IMR-90 (cell line): ENCODE measurements around the gene FOXF1. TPM values are rescaled to one million over a fixed set of nuclear protein-coding genes. Genes with fewer than 3 reads are reported as not detected.
A peak's percentile ranks its signal among the peaks of the same experiment; 100 is the strongest.

Experiments used
- ATAC-seq: fragments of 200-7000 bp; cut with Tn5 transposase; 2 replicates; pipeline ENCODE4 v1.9.1; 2020; ENCODE audit warnings: low read depth, mild to moderate bottlenecking, moderate library complexity
- Bru-seq: library from RNA; stranded (reverse); fragments of 400-500 nt; gene quantifications from one replicate; lab custom pipeline; 2021; lab: Mats Ljungman, UMichigan
- BruChase-seq, 2 experiments: library from RNA; stranded (reverse); fragments of 400-500 nt; gene quantifications; one replicate each; lab custom pipeline; 2021; lab: Mats Ljungman, UMichigan
- BruUV-seq: library from RNA; stranded (reverse); fragments of 400-500 nt; replicated peaks from 2 replicates; lab custom pipeline; 2021; lab: Mats Ljungman, UMichigan
- CTCF ChIA-PET: fragments of 300-600 bp; formaldehyde crosslinking; extraction: SDS; loops from one replicate; lab custom pipeline; 2021; ENCODE audit warnings: antibody characterized with exemption; lab: Yijun Ruan, JAX
- POLR2A ChIA-PET: fragments of 300-600 bp; sonication (Branson Sonifier 250); formaldehyde crosslinking; loops from one replicate; lab custom pipeline; 2022; ENCODE audit warnings: antibody characterized with exemption; ENCODE audit not compliant: unreplicated experiment; lab: Charles Lee
- DNase-seq: peaks from one replicate; pipeline ENCODE4 v3.0.0; 2013
- H2AFZ ChIP-seq: replicated peaks from 2 replicates; pipeline ENCODE3; 2013; ENCODE audit warnings: low read length, mild to moderate bottlenecking; ENCODE audit not compliant: poor library complexity
- H2AK5ac ChIP-seq: 2 replicates; pipeline ENCODE4 v1.6.1; 2013; ENCODE audit warnings: low read depth, low read length, inconsistent platforms
- H2AK9ac ChIP-seq: replicated peaks from 2 replicates; pipeline ENCODE3; 2013; ENCODE audit warnings: mild to moderate bottlenecking, low read depth, low read length, moderate library complexity; ENCODE audit not compliant: poor library complexity
- H2BK120ac ChIP-seq: 2 replicates; pipeline ENCODE4 v1.6.1; 2013; ENCODE audit warnings: low read depth, low read length, inconsistent platforms
- H2BK15ac ChIP-seq: 3 replicates; pipeline ENCODE4 v1.6.1; 2013; ENCODE audit warnings: low read depth, low read length, inconsistent platforms
- H2BK20ac ChIP-seq: 2 replicates; pipeline ENCODE4 v1.6.1; 2013; ENCODE audit warnings: low read depth, mild to moderate bottlenecking, inconsistent platforms, low read length, moderate library complexity
- H2BK5ac ChIP-seq: 2 replicates; pipeline ENCODE4 v1.6.1; 2013; ENCODE audit warnings: mild to moderate bottlenecking, low read depth, low read length, inconsistent platforms; ENCODE audit not compliant: poor library complexity, severe bottlenecking
- H3K14ac ChIP-seq: replicated peaks from 2 replicates; pipeline ENCODE4 v1.6.1; 2013; ENCODE audit warnings: low read depth, low read length, inconsistent platforms
- H3K18ac ChIP-seq: 2 replicates; pipeline ENCODE4 v1.6.1; 2013; ENCODE audit warnings: low read depth, low read length, control low read depth
- H3K23ac ChIP-seq: 2 replicates; pipeline ENCODE4 v1.6.1; 2013; ENCODE audit warnings: low read depth, low read length, inconsistent platforms
- H3K27ac ChIP-seq: 2 replicates; pipeline ENCODE4 v1.5.1; 2013; ENCODE audit warnings: mild to moderate bottlenecking, control low read depth, low read length; ENCODE audit not compliant: insufficient read depth
- H3K27me3 ChIP-seq: 2 replicates; pipeline ENCODE4 v1.6.1; 2013; ENCODE audit warnings: low read length; ENCODE audit not compliant: control insufficient read depth, insufficient read depth
- H3K36me3 ChIP-seq: 2 replicates; pipeline ENCODE4 v1.6.1; 2013; ENCODE audit warnings: low read length, mixed read lengths; ENCODE audit not compliant: control insufficient read depth, insufficient read depth
- H3K4ac ChIP-seq: 2 replicates; pipeline ENCODE4 v1.6.1; 2013; ENCODE audit warnings: low read depth, low read length, inconsistent platforms
- H3K4me1 ChIP-seq: 2 replicates; pipeline ENCODE4 v1.6.1; 2013; ENCODE audit warnings: low read length, mixed read lengths; ENCODE audit not compliant: control insufficient read depth, insufficient read depth
- H3K4me2 ChIP-seq: 2 replicates; pipeline ENCODE4 v1.6.1; 2013; ENCODE audit warnings: low read depth, mild to moderate bottlenecking, control low read depth, low read length, moderate library complexity
- H3K4me3 ChIP-seq: 2 replicates; pipeline ENCODE4 v1.5.1; 2013; ENCODE audit warnings: low read depth, mild to moderate bottlenecking, control low read depth, low read length, moderate library complexity; ENCODE audit not compliant: insufficient read depth
- H3K56ac ChIP-seq: 2 replicates; pipeline ENCODE4 v1.6.1; 2013; ENCODE audit warnings: low read length, inconsistent platforms; ENCODE audit not compliant: insufficient read depth; ENCODE audit errors: extremely low read depth
- H3K79me1 ChIP-seq, 2 experiments: 2 replicates each; pipeline ENCODE4 v1.6.1; 2013; ENCODE audit warnings: low read length in 2 of 2, inconsistent platforms in 1 of 2, low read depth in 1 of 2
- H3K9ac ChIP-seq: 2 replicates; pipeline ENCODE4 v1.6.1; 2013; ENCODE audit warnings: low read depth, low read length, control low read depth
- H3K9me1 ChIP-seq: 2 replicates; pipeline ENCODE4 v1.6.1; 2013; ENCODE audit warnings: low read length, inconsistent platforms; ENCODE audit not compliant: insufficient read depth
- H3K9me3 ChIP-seq: 2 replicates; pipeline ENCODE4 v1.6.1; 2013; ENCODE audit warnings: low read length; ENCODE audit not compliant: control insufficient read depth, insufficient read depth
- H4K20me1 ChIP-seq: 2 replicates; pipeline ENCODE4 v1.6.1; 2013; ENCODE audit warnings: low read length, inconsistent platforms; ENCODE audit not compliant: insufficient read depth
- H4K5ac ChIP-seq: 2 replicates; pipeline ENCODE4 v1.6.1; 2013; ENCODE audit warnings: mild to moderate bottlenecking, low read depth, low read length, control low read depth
- H4K8ac ChIP-seq, 2 experiments: 2 replicates each; pipeline ENCODE4 v1.6.1; 2013; ENCODE audit warnings: low read depth in 2 of 2, low read length in 2 of 2, control low read depth in 1 of 2, inconsistent platforms in 1 of 2
- H4K91ac ChIP-seq: 2 replicates; pipeline ENCODE4 v1.6.1; 2013; ENCODE audit warnings: low read depth, low read length, inconsistent platforms; ENCODE audit not compliant: insufficient read depth
- BHLHE40 ChIP-seq: fragments of 150-350 bp; IDR thresholded peaks from 2 replicates; pipeline ENCODE4 v1.6.1; 2016; ENCODE audit warnings: mild to moderate bottlenecking, low read depth, low read length
- CHD1 ChIP-seq: IDR thresholded peaks from 2 replicates; pipeline ENCODE4 v1.6.1; 2012; ENCODE audit warnings: low read depth, low read length, improper control_type of control experiment
- ELK1 ChIP-seq: fragments of 150-350 bp; IDR thresholded peaks from 2 replicates; pipeline ENCODE4 v1.6.1; 2016; ENCODE audit warnings: low read depth, mild to moderate bottlenecking, low read length, moderate library complexity, borderline replicate concordance
- FOS ChIP-seq: fragments of 150-350 bp; IDR thresholded peaks from 2 replicates; pipeline ENCODE4 v1.6.1; 2016; ENCODE audit warnings: low read depth, low read length
- MAZ ChIP-seq: IDR thresholded peaks from 2 replicates; pipeline ENCODE4 v1.6.1; 2012; ENCODE audit warnings: low read depth, mild to moderate bottlenecking, low read length, improper control_type of control experiment, moderate library complexity, borderline replicate concordance
- MXI1 ChIP-seq: IDR thresholded peaks from 2 replicates; pipeline ENCODE4 v1.6.1; 2012; ENCODE audit warnings: low read depth, mild to moderate bottlenecking, low read length, moderate library complexity, borderline replicate concordance
- POLR2A ChIP-seq: IDR thresholded peaks from 2 replicates; pipeline ENCODE4 v1.6.1; 2012; ENCODE audit warnings: mild to moderate bottlenecking, low read depth, low read length
- RAD21 ChIP-seq: IDR thresholded peaks from 2 replicates; pipeline ENCODE4 v1.6.1; 2012; ENCODE audit warnings: low read length, improper control_type of control experiment
- RFX5 ChIP-seq: IDR thresholded peaks from 2 replicates; pipeline ENCODE4 v1.8.0; 2012; ENCODE audit warnings: low read depth, mild to moderate bottlenecking, low read length, moderate library complexity
- USF2 ChIP-seq: fragments of 150-350 bp; IDR thresholded peaks from 2 replicates; pipeline ENCODE4 v1.6.1; 2017; ENCODE audit warnings: mild to moderate bottlenecking, antibody characterized with exemption, low read length, low read depth
- WGBS, 2 experiments: methylation state at CpG; one replicate each; pipeline versions ENCODE4 v1.1.5 to v1.1.7; 2013; ENCODE audit warnings: missing lambda C conversion rate in 2 of 2; ENCODE audit not compliant: insufficient read length in 1 of 2; ENCODE audit errors: extremely low coverage in 2 of 2; 5-methylcytosine and 5-hydroxymethylcytosine counted together
- dilution Hi-C: fragments of 300-500 bp; cut with HindIII; formaldehyde crosslinking; loops from one replicate; pipeline ENCODE4 v1.14.3; 2018; ENCODE audit warnings: low sequenced_read_pairs; ENCODE audit not compliant: unreplicated experiment
- in situ Hi-C: fragments of 300-500 bp; cut with MboI; formaldehyde crosslinking; loops from 3 replicates; pipeline ENCODE4 v1.14.3; 2019; ENCODE audit warnings: low sequenced_read_pairs, inconsistent platforms, mixed read lengths
- intact Hi-C: fragments of 100-400 bp; cut with micrococcal nuclease; formaldehyde crosslinking; loops from 2 replicates; pipeline ENCODE4 v1.10.0; 2022
- long read RNA-seq: library from polyadenylated mRNA; unstranded; transcript quantifications from one replicate; pipeline ENCODE4 v2.0.0, GENCODE V29; 2021; ENCODE audit not compliant: unreplicated experiment
- polyA plus RNA-seq, 3 experiments: library from polyadenylated mRNA; depleted of rRNA; stranded (reverse); fragments of >200 nt; gene quantifications; 2 replicates each; pipeline ENCODE4 v1.2.3, GENCODE V29; 2012; ENCODE audit warnings: low replicate concordance in 1 of 3
- total RNA-seq: library from RNA; depleted of rRNA; stranded (reverse); fragments of >200 nt; gene quantifications from 2 replicates; pipeline ENCODE4 v1.2.3, GENCODE V29; 2012; rRNA removed

Gene FOXF1
- total RNA-seq (2.7 and 4.2 TPM in 2 replicates), polyA plus RNA-seq (2012; rRNA removed) (33.0 and 34.5 TPM in 2 replicates), Bru-seq, nascent RNA (percentile 96 among the genes with signal in this experiment), BruChase-seq, experiment 1, labeled RNA remaining after a 6-hour chase (percentile 93 among the genes with signal in this experiment), BruChase-seq, experiment 2, labeled RNA remaining after a 2-hour chase (percentile 100 among the genes with signal in this experiment)
- 33.7 and 84.8 TPM in 2 replicates for polyA plus RNA-seq (2012; cell fraction: cytosol; rRNA removed)
- polyA plus RNA-seq (2012; cell fraction: nucleus; rRNA removed; ENCODE audit: low replicate concordance): 98.2 and 101 TPM in 2 replicates
- long read RNA-seq, transcript FOXF1-201 (2 exons, 3,516 nt): major isoform, 646 of 683 reads
- long read RNA-seq, partial matches to known transcripts: 0 of 683 reads
- long read RNA-seq, other reads (novel, unspliced or antisense): 37 of 683 reads

- peak within 1 kb of the TSS; percentile 96; the same call in 1 of the 2 replicates for H3K18ac ChIP-seq
- peak within 1 kb of the TSS; percentile 62 to 84 for H4K8ac ChIP-seq
- no peaks in the 10 kb centered on the region for H3K4me1 ChIP-seq
- H2AK5ac ChIP-seq: peak within 1 kb of the TSS; percentile 73; the same call in 1 of the 2 replicates
- TSS peak; percentile 68 for BruUV-seq
- H2AFZ ChIP-seq: peak within 1 kb of the TSS; percentile 78
- no peaks in the 10 kb centered on the region for H3K27me3 ChIP-seq
- intact Hi-C loops (loop anchor here (1.0 to 2.0 kb wide), 2 partner anchors 289 to 438 kb away; no protein-coding TSS in a partner anchor), in situ Hi-C loops (loop anchor here (5.0 kb wide), 1 partner anchor 288 kb away; no protein-coding TSS in a partner anchor), dilution Hi-C loops (no loop called here)
- peak within 1 kb of the TSS; percentile 99 for H3K4me3 ChIP-seq
- H3K9me1 ChIP-seq: no peaks in the 10 kb centered on the region
- peak within 1 kb of the TSS; percentile 100 for H3K27ac ChIP-seq
- DNase-seq: peak; percentile 83
- H4K5ac ChIP-seq: peak within 1 kb of the TSS; percentile 90
- TF ChIP-seq CHD1 (peak; percentile 89), BHLHE40 (no peak), RAD21 (no peak), MXI1 (no peak), FOS (no peak), MAZ (peak; percentile 97; the same call in 1 of the 2 replicates), USF2 (no peak), RFX5 (no peak), ELK1 (no peak), POLR2A (no peak; the same call in 1 of the 2 replicates)
- ChIA-PET POLR2A (interaction anchor here (0.6 to 2.2 kb wide), 20 partner anchors 8 to 1878 kb away, joined by 3 to 21 read pairs (median 4); no protein-coding TSS in a partner anchor), CTCF (interaction anchor here (0.7 to 1.2 kb wide), 3 partner anchors 9 to 210 kb away, joined by 3 to 8 read pairs (median 3); no protein-coding TSS in a partner anchor)
- H2BK120ac ChIP-seq: peak within 1 kb of the TSS; percentile 97
- ATAC-seq: no peak
- H2AK9ac ChIP-seq: peak within 1 kb of the TSS; percentile 96
- H3K14ac ChIP-seq: peak within 1 kb of the TSS; percentile 98
- WGBS, 2 experiments: 0% methylated on average over 54 of the region's 89 CpGs; no CpG with 5 or more reads in 1 of the 2 experiments
- H2BK15ac ChIP-seq: no peak within 1 kb of the TSS; the same call in 2 of the 3 replicates
- H3K79me1 ChIP-seq: 0 out of 4 replicates have a peak, but pooled peaks cover 0 to 4% of the 10 kb centered on the region in 2 experiments
- 0 out of 2 replicates have a peak within 1 kb of the TSS, but pooled peaks have one; percentile 73 for H2BK20ac ChIP-seq
- peak within 1 kb of the TSS; percentile 98 for H3K56ac ChIP-seq
- peak within 1 kb of the TSS; percentile 99 for H3K23ac ChIP-seq
- peak within 1 kb of the TSS; percentile 98 for H3K4ac ChIP-seq
- peak within 1 kb of the TSS; percentile 99 for H2BK5ac ChIP-seq
- peaks cover 36% of the 10 kb centered on the region for H4K20me1 ChIP-seq
- H3K4me2 ChIP-seq: peak within 1 kb of the TSS; percentile 96
- H3K9me3 ChIP-seq: no peaks in the 10 kb centered on the region
- H4K91ac ChIP-seq: peak within 1 kb of the TSS; percentile 86
- H3K9ac ChIP-seq: peak within 1 kb of the TSS; percentile 100
- H3K36me3 ChIP-seq: peaks cover 62% of the 10 kb centered on the region
Observed at GRCh38 chr16:86510465-86511261, at the start of gene FOXF1. TSS of gene FOXF1 (plus strand) at chr16:86510527. CDS start at chr16:86510570, 43 bp downstream.
